HL-60 (cell line): Measurements from ENCODE around the gene CNGA1.

Experiments
- DNase-seq, 2 experiments: peaks; one replicate each; pipeline ENCODE4 v3.0.0-alpha.2; 2010 to 2020; ENCODE audit warnings: low read depth in 1 of 2, low spot score in 1 of 2
- H3K27ac ChIP-seq: fragments of 250-450 bp; sonication (Bioruptor Pico); replicated peaks from 2 replicates; pipeline ENCODE4 v1.5.1; 2020; ENCODE audit warnings: mild to moderate bottlenecking, moderate library complexity
- H3K27me3 ChIP-seq: fragments of 250-450 bp; sonication (Bioruptor Pico); 2 replicates; pipeline ENCODE4 v1.5.1; 2021; ENCODE audit warnings: mild to moderate bottlenecking, moderate library complexity; ENCODE audit not compliant: insufficient read depth, poor library complexity, severe bottlenecking
- H3K4me3 ChIP-seq: replicated peaks from 2 replicates; pipeline ENCODE4 v1.5.1; 2011; ENCODE audit warnings: mild to moderate bottlenecking, control low read depth, low read length; ENCODE audit not compliant: insufficient read depth
- GABPA ChIP-seq: IDR thresholded peaks from 2 replicates; pipeline ENCODE4 v1.6.1; 2012; ENCODE audit warnings: low read depth
- POLR2AphosphoS5 ChIP-seq: IDR thresholded peaks from 2 replicates; pipeline ENCODE4 v1.6.1; 2012; ENCODE audit warnings: low read depth
- REST ChIP-seq: IDR thresholded peaks from 2 replicates; pipeline ENCODE4 v1.6.1; 2012; ENCODE audit warnings: low read depth; ENCODE audit not compliant: insufficient replicate concordance
- SPI1 ChIP-seq: IDR thresholded peaks from 2 replicates; pipeline ENCODE4 v1.6.1; 2012; ENCODE audit warnings: low read depth, mild to moderate bottlenecking, borderline replicate concordance
- TF ChIP-seq, protein P1 (sequence below): IDR thresholded peaks from one replicate; pipeline ENCODE4 v1.5.1; 2011; ENCODE audit warnings: low read length, control low read depth, inconsistent platforms; ENCODE audit not compliant: insufficient read depth

CNGA1 gene

DNA sequence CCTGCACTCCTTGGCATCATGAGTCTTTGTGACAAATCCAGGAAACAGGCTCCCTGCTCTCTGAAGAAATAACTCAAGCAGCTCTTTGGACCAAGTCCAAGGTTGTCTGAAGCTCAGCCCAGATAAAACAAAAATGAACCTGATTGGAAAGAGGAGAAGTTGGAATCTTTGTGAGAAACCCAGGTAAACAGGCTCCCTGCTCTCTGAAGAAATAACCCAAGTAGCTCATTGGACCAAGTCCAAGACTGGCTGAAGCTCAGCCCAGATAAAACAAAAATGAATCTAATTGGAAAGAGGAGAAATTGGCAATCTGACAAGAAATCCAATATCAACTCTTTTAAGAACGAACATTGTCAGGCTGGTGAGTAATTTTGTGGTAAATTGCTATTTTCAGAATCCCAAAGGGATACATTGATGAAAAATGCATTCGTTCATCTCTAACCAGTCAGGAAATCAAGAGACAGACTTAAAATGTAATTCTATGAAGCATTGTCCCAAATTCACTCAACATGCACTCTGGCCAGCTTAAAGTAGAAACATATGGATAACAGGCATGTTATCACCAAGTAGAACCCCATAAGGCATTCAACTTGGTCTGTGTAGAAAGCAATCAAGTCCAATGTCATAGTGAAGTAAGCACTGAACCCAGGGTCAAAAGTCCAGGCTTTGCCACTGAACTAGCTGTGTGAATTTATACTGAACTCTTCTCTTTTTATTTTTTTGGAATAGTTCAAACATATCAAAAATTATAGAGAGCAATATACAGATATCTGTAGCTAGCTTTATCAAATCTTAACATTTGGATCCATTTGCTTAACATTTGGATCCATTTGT, 85.3 kb downstream of the CNGA1 start:
- TF ChIP-seq, protein P1, sequence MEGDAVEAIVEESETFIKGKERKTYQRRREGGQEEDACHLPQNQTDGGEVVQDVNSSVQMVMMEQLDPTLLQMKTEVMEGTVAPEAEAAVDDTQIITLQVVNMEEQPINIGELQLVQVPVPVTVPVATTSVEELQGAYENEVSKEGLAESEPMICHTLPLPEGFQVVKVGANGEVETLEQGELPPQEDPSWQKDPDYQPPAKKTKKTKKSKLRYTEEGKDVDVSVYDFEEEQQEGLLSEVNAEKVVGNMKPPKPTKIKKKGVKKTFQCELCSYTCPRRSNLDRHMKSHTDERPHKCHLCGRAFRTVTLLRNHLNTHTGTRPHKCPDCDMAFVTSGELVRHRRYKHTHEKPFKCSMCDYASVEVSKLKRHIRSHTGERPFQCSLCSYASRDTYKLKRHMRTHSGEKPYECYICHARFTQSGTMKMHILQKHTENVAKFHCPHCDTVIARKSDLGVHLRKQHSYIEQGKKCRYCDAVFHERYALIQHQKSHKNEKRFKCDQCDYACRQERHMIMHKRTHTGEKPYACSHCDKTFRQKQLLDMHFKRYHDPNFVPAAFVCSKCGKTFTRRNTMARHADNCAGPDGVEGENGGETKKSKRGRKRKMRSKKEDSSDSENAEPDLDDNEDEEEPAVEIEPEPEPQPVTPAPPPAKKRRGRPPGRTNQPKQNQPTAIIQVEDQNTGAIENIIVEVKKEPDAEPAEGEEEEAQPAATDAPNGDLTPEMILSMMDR, result no peak
- TF ChIP-seq GABPA (no peak), POLR2AphosphoS5 (no peak), REST (no peak), SPI1 (no peak)
- no peak for DNase-seq
- Histone ChIP-seq H3K27ac (no peak overlapping the region), H3K27me3 (no peaks in the 10 kb centered on the region), H3K4me3 (no peak overlapping the region)

DNA sequence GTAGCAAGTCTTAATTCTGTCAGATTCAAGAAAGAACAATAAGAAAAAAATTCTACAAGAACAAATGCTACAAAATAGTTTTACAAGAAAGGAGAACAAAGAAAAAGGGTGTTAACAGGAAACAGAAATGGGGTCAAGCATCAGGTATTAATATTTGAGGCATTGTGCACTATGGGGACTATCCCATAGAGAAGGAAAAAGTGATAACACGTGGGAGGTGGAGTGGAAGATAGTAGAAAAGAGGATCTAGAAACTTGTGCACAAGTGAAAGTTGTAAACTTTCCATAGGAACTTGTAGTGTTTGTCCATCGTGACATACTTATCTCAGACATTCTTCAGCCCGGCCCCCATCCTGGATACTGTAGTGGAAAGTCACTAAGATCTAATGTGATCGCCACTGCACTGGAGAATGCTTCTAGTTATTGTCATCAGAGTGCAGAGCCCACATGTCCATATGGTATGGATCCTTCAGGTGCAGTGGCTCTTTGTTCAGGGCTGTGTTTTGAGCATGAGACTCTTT, 86.7 kb downstream of the CNGA1 start:
- TF ChIP-seq GABPA (no peak), POLR2AphosphoS5 (no peak), SPI1 (no peak), REST (no peak)
- TF ChIP-seq, protein P1, result no peak
- Histone ChIP-seq H3K27ac (no peak overlapping the region), H3K4me3 (no peak overlapping the region), H3K27me3 (no peaks in the 10 kb centered on the region)
- DNase-seq, result no peak

- H3K27ac ChIP-seq, result no peak overlapping the region
- no peak for DNase-seq
- no peak overlapping the region for H3K4me3 ChIP-seq
- TF ChIP-seq GABPA, result no peak
- TF ChIP-seq REST, result peak; percentile 80
- H3K27me3 ChIP-seq, result no peaks in the 10 kb centered on the region
Measured at GRCh38 chr4:47926667-47927258, 89.7 kb downstream of the CNGA1 start.
